Hepatocyte (in vitro differentiated cells): Measurements from ENCODE around the gene HNF1B. TPM values are rescaled to one million over a fixed set of nuclear protein-coding genes. Genes with fewer than 3 reads are reported as not detected.

Experiments used
- DNase-seq: peaks from one replicate; pipeline ENCODE4 v3.0.0-alpha.2; 2016; ENCODE audit warnings: low spot score
- H2AFZ ChIP-seq: fragments of 200-600 bp; sonication (generic); 2 replicates; pipeline ENCODE4 v1.6.0; 2016; ENCODE audit warnings: antibody characterized with exemption, mild to moderate bottlenecking
- H3K27ac ChIP-seq: fragments of 200-600 bp; sonication (generic); 2 replicates; pipeline ENCODE4 v1.5.1; 2016; ENCODE audit warnings: mild to moderate bottlenecking
- H3K27me3 ChIP-seq: fragments of 200-600 bp; sonication (generic); 2 replicates; pipeline ENCODE4 v1.6.1; 2016
- H3K36me3 ChIP-seq: fragments of 200-600 bp; sonication (generic); replicated peaks from 2 replicates; pipeline ENCODE4 v1.5.1; 2016; ENCODE audit warnings: low read depth; ENCODE audit not compliant: insufficient read depth
- H3K4me1 ChIP-seq: fragments of 200-600 bp; sonication (generic); 2 replicates; pipeline ENCODE4 v1.5.1; 2016; ENCODE audit warnings: mild to moderate bottlenecking, moderate library complexity; ENCODE audit not compliant: insufficient read depth
- H3K4me2 ChIP-seq: fragments of 200-600 bp; sonication (generic); 2 replicates; pipeline ENCODE4 v1.6.0; 2016
- H3K4me3 ChIP-seq: fragments of 200-600 bp; sonication (generic); 2 replicates; pipeline ENCODE4 v1.5.1; 2016; ENCODE audit warnings: mild to moderate bottlenecking
- H3K79me2 ChIP-seq: fragments of 200-600 bp; sonication (generic); 2 replicates; pipeline ENCODE4 v1.6.0; 2017; ENCODE audit warnings: mild to moderate bottlenecking
- H3K9me2 ChIP-seq: fragments of 200-600 bp; sonication (generic); replicated peaks from 2 replicates; pipeline ENCODE4 v1.6.0; 2017; ENCODE audit warnings: mild to moderate bottlenecking; ENCODE audit not compliant: insufficient read depth
- H3K9me3 ChIP-seq: fragments of 200-600 bp; sonication (generic); 2 replicates; pipeline ENCODE4 v1.5.1; 2016; ENCODE audit warnings: low read depth, mild to moderate bottlenecking
- H4K20me1 ChIP-seq: fragments of 200-600 bp; sonication (generic); 2 replicates; pipeline ENCODE4 v1.6.0; 2016; ENCODE audit warnings: mild to moderate bottlenecking; ENCODE audit not compliant: insufficient read depth, poor library complexity, severe bottlenecking
- CTCF ChIP-seq: fragments of 200-600 bp; sonication (generic); IDR thresholded peaks from 2 replicates; pipeline ENCODE4 v1.5.1; 2016; ENCODE audit warnings: antibody characterized with exemption, mild to moderate bottlenecking; ENCODE audit not compliant: poor library complexity
- EZH2 ChIP-seq: fragments of 200-600 bp; sonication (generic); IDR thresholded peaks from 2 replicates; pipeline ENCODE4 v1.6.1; 2016; ENCODE audit warnings: antibody characterized with exemption, mild to moderate bottlenecking, borderline replicate concordance
- EZH2phosphoT487 ChIP-seq: fragments of 200-600 bp; sonication (generic); IDR thresholded peaks from one replicate; pipeline ENCODE4 v1.6.1; 2018; ENCODE audit warnings: antibody characterized with exemption, mild to moderate bottlenecking, low read depth, moderate library complexity; ENCODE audit not compliant: unreplicated experiment, severe bottlenecking
- WGBS: methylation state at CpG from one replicate; pipeline ENCODE4 v1.1.6; 2016; ENCODE audit warnings: low lambda C conversion rate; ENCODE audit errors: missing lambda C conversion rate; 5-methylcytosine and 5-hydroxymethylcytosine counted together
- polyA plus RNA-seq: library from polyadenylated mRNA; unstranded; fragments of >200 nt; fragmentation: Nextera tagmentation; extraction: Ambion mirVana; gene quantifications from 2 replicates; pipeline ENCODE4 v1.2.1, GENCODE V29; 2016
- total RNA-seq: library from RNA; depleted of rRNA; stranded (reverse); fragments of >200 nt; gene quantifications from 2 replicates; pipeline ENCODE4 v1.2.3, GENCODE V29; 2014

The HNF1B gene
- total and polyA plus RNA-seq, 2 experiments from 2014 or later = 8.8 to 18.2 TPM

- Histone ChIP-seq H3K27ac (no peak overlapping the region), H3K36me3 (no peaks in the 10 kb centered on the region), H3K4me3 (no peak overlapping the region), H4K20me1 (no peaks in the 10 kb centered on the region), H3K4me1 (peaks cover 12% of the 10 kb centered on the region), H2AFZ (no peak overlapping the region), H3K4me2 (no peak overlapping the region), H3K79me2 (no peaks in the 10 kb centered on the region), H3K9me2 (no peaks in the 10 kb centered on the region), H3K27me3 (no peaks in the 10 kb centered on the region), H3K9me3 (no peaks in the 10 kb centered on the region)
- WGBS = 85% methylated on average over 9 of the region's 9 CpGs
- DNase-seq = no peak
- TF ChIP-seq CTCF (no peak), EZH2 (no peak), EZH2phosphoT487 (no peak)
These were observed 45.1 kb upstream of the HNF1B start for GRCh38 chr17:37789771-37790541.

GRCh38 chr17:37789021-37789565 lies 44.2 kb upstream of the HNF1B start:
- H3K9me2 ChIP-seq = no peaks in the 10 kb centered on the region

GRCh38 chr17:37788526-37788925 lies 43.7 kb upstream of the HNF1B start:
- H4K20me1 ChIP-seq = no peaks in the 10 kb centered on the region
- peaks cover 12% of the 10 kb centered on the region for H3K4me1 ChIP-seq
- H2AFZ ChIP-seq = no peak overlapping the region
- no peaks in the 10 kb centered on the region for H3K27me3 ChIP-seq
- H3K9me3 ChIP-seq = no peaks in the 10 kb centered on the region
- WGBS = 80% methylated on average over 1 of the region's 1 CpG
- H3K9me2 ChIP-seq = no peaks in the 10 kb centered on the region
- TF ChIP-seq CTCF (no peak), EZH2phosphoT487 (no peak), EZH2 (no peak)
- no peak overlapping the region for H3K4me3 ChIP-seq
- H3K36me3 ChIP-seq = no peaks in the 10 kb centered on the region
- H3K4me2 ChIP-seq = peak overlapping the region; percentile 2
- H3K79me2 ChIP-seq = no peaks in the 10 kb centered on the region
- DNase-seq = no peak
- peak overlapping the region; percentile 28 for H3K27ac ChIP-seq

More at GRCh38 chr17:37789021-37789565, 44.2 kb upstream of the HNF1B start:
- Histone ChIP-seq H3K4me3 (no peak overlapping the region), H3K27me3 (no peaks in the 10 kb centered on the region), H3K36me3 (no peaks in the 10 kb centered on the region), H3K4me2 (peak overlapping the region; percentile 2), H3K4me1 (peaks cover 12% of the 10 kb centered on the region), H3K9me3 (no peaks in the 10 kb centered on the region), H4K20me1 (no peaks in the 10 kb centered on the region), H3K27ac (peak overlapping the region; percentile 28), H2AFZ (no peak overlapping the region), H3K79me2 (no peaks in the 10 kb centered on the region)
- DNase-seq = no peak
- TF ChIP-seq CTCF = no peak
- no peak for TF ChIP-seq EZH2
- TF ChIP-seq EZH2phosphoT487 = no peak
- 70% methylated on average over 5 of the region's 5 CpGs for WGBS
